ENCODE data around the gene OGN. TPM values are rescaled to one million over a fixed set of nuclear protein-coding genes. Genes with fewer than 3 reads are reported as not detected.

The OGN gene
- total and polyA plus RNA-seq, 11 donors = 2.1 to 65.4 (median 9.6) TPM

- WGBS, 4 donors = 96 to 97% (median 96%) methylated on average over 5 of the region's 5 CpGs
- TF ChIP-seq CTCF (IDR thresholded peaks at IDR 0.05) (no peak), POLR2A (IDR thresholded peaks at IDR 0.05) (no peak)
- Histone ChIP-seq H3K36me3 (no peaks in the 10 kb centered on the region), H3K4me3 (no peak overlapping the region), H3K4me1 (no peaks in the 10 kb centered on the region), H3K9me3 (no peaks in the 10 kb centered on the region), H3K27me3 (no peaks in the 10 kb centered on the region), H3K27ac (no peak overlapping the region)
- no peak for ATAC-seq
- DNase-seq = no peak
- intact Hi-C loops (cut with DNase I) = loop anchor here in 8 of 10 donors (10.0 kb wide), 5 partner anchors 88 to 298 kb away; partner anchors contain the start of genes CENPP (in 1 of the 8) and NOL8 (in 1 of the 8)
Observed at GRCh38 chr9:92432972-92433548, 28.7 kb upstream of the OGN start.

- ATAC-seq = peak in 1 of 4 donors; percentile 48
- TF ChIP-seq CTCF (IDR thresholded peaks at IDR 0.05) (no peak), POLR2A (IDR thresholded peaks at IDR 0.05) (no peak)
- H3K36me3 ChIP-seq = no peaks in the 10 kb centered on the region
- no peaks in the 10 kb centered on the region for H3K9me3 ChIP-seq
- intact Hi-C loops (cut with DNase I) = loop anchor here in 8 of 10 donors (10.0 kb wide), 5 partner anchors 88 to 298 kb away; partner anchors contain the start of genes CENPP (in 1 of the 8) and NOL8 (in 1 of the 8)
- H3K4me3 ChIP-seq = no peak overlapping the region
- no peak for DNase-seq
- WGBS, 4 donors = 79 to 89% (median 80%) methylated on average over 5 of the region's 5 CpGs
- no peaks in the 10 kb centered on the region for H3K4me1 ChIP-seq
- H3K27me3 ChIP-seq = no peaks in the 10 kb centered on the region
- no peak overlapping the region for H3K27ac ChIP-seq
Observed at GRCh38 chr9:92432350-92432749, 28.0 kb upstream of the OGN start.

- no peaks in the 10 kb centered on the region for H3K9me3 ChIP-seq
- WGBS, 4 donors = 71 to 98% (median 95%) methylated on average over 2 of the region's 2 CpGs
- no peaks in the 10 kb centered on the region for H3K27me3 ChIP-seq
- peaks cover 0 to 19% (median 0%) of the 10 kb centered on the region in 12 donors for H3K4me1 ChIP-seq
- ATAC-seq = no peak
- no peaks in the 10 kb centered on the region for H3K36me3 ChIP-seq
- no peak overlapping the region for H3K27ac ChIP-seq
- no peak for DNase-seq
- intact Hi-C loops (cut with DNase I) = loop anchor here in 8 of 10 donors (10.0 kb wide), 5 partner anchors 85 to 295 kb away; partner anchors contain the start of genes CENPP (in 1 of the 8) and NOL8 (in 1 of the 8)
- no peak overlapping the region for H3K4me3 ChIP-seq
- TF ChIP-seq CTCF (IDR thresholded peaks at IDR 0.05) (no peak), POLR2A (IDR thresholded peaks at IDR 0.05) (no peak)
Observed at GRCh38 chr9:92429836-92430235, 25.5 kb upstream of the OGN start.

GRCh38 chr9:92426501-92427145 lies 22.2 kb upstream of the OGN start:
- no peak for DNase-seq
- no peak for TF ChIP-seq CTCF (IDR thresholded peaks at IDR 0.05)
- Histone ChIP-seq H3K27ac (peak overlapping the region in 5 of 12 donors; percentile 16 to 63 (median 46)), H3K4me3 (no peak overlapping the region), H3K4me1 (peaks cover 0 to 26% (median 0%) of the 10 kb centered on the region in 12 donors), H3K36me3 (no peaks in the 10 kb centered on the region), H3K27me3 (no peaks in the 10 kb centered on the region), H3K9me3 (no peaks in the 10 kb centered on the region)
- intact Hi-C loops (cut with DNase I) = no loop called here
- ATAC-seq = no peak
- WGBS, 4 donors = 66 to 72% (median 69%) methylated on average over 5 of the region's 5 CpGs
